HG03039 (cell line): ENCODE results near the gene HYAL2.
"Not testable (repeated sequence)": the region's sequence is repeated elsewhere in the genome, so short reads cannot be mapped to it uniquely, and the experiment has no call there.

Experiments
- ATAC-seq: cut with Tn5 transposase; IDR thresholded peaks from one replicate; pipeline ENCODE4 v1.9.1; 2021; ENCODE audit warnings: mild to moderate bottlenecking, moderate library complexity; ENCODE audit not compliant: unreplicated experiment

Gene HYAL2

DNA sequence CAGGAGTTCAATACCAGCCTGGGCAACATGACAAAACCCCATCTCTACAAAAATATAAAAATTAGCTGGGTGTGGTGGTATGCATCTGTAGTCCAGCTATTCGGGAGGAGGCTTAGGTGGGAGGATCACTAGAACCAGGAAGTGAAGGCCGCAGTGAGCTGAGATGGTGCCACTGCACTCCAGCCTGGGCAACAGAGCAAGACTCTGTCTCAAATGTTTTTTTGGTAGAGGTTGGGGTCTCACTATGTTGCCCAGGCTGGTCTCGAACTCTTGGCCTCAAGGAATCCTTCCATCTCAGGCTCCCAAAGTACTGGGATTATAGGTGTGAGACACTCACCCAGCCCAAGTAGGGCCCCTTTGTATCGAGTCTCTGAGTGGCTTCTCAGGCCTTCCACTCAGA lies 28.5 kb downstream of the HYAL2 start:
- ATAC-seq = no peak

- ATAC-seq = no peak
Measured at GRCh38 chr3:50293079-50293801, 29.3 kb downstream of the HYAL2 start.

DNA sequence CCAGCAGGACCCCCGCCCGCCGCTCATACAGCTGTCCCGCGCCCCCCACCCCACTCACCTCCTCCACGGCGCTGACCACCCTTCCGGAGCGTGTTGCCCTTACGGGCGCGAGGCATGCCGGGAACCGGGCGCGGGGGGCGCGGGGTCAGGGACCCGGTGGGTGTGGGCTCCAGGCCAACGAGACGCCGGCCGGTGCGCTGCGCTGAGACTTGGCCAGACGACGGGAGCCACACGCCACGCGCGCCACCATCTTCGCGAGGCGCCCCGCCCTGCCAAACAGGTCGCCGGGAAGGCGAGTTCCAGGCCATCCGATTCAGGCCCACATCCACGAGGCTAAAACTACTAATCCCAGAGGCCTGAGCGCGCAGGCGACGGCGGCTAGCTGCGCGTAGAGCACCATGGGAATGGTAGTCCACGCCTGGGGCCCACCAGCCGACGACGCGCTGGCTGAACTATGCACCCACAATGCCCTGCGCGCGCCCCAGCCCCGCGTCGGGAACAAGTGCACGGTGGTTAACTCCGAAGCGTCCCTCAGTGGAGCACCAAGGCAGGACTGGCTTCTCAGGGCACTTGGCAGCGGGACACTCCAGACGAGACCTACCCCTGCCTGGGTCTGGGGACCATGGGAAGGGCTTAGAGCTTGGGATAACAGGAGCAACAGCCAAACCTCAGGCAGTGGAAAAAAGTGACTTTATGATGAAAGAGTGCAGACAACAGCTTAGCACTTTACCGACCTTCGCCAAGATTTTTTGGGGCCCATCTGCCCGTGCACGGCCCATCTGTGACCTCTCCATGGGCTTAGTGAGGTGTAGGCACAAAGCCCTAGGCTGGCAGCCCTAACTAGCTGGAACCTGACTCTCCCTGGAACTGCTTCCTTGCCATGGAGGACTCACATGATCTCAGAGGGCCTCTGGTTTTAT lies 30.1 kb downstream of the HYAL2 start, which contains the start of gene IFRD2:
Gene IFRD2, minus strand, starts transcription at position 271 of the 920 bp plus-strand sequence. Its CDS starts 155 bp downstream, at position 116.
- ATAC-seq = peak; percentile 86

- no peak for ATAC-seq
Measured at GRCh38 chr3:50290161-50290641, 32.3 kb downstream of the HYAL2 start.

GRCh38 chr3:50289130-50289529 lies 33.4 kb downstream of the HYAL2 start:
- ATAC-seq = no peak

GRCh38 chr3:50288387-50289007 lies 34.0 kb downstream of the HYAL2 start:
- no peak for ATAC-seq

DNA sequence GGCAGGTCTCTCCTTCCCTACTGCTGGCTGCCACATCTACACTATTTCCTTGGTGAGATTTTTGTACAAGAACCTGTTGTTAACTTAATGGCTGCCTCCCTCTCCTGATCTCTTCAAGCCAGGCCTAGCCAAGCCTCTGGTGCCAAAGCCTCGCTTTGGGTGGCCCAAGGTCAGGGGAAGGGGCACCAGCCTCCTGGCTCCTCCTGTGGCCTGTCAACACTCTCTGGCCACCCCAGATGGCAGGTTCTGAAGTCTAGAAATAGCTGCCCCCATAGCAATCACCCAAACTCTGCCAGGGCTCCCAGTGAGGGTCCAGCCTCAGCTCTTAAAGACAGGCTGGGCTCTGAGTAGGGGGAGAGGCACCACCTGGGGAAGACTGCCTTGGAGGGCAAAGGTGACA lies 35.3 kb downstream of the HYAL2 start:
- no peak for ATAC-seq

- no peak for ATAC-seq
Measured at GRCh38 chr3:50286322-50287227, 36.0 kb downstream of the HYAL2 start.

DNA sequence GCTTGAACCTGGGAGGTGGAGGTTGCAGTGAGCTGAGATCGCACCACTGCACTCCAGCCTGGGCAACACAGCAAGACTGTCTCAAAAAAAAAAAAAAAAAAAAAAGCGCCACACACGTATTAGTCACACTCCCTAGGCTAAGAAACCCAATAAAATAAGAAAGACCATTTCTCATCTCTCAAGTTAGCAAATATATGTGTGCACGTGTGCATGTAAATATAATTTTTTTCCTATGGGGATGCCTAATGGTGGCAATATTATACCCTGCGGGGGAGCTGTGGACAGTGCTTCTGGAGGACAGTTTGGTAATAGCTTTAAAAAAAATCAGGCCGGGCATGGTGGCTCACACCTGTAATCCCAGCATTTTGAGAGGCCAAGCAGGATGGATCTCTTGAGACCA lies 38.4 kb downstream of the HYAL2 start:
- ATAC-seq = not testable (repeated sequence)

DNA sequence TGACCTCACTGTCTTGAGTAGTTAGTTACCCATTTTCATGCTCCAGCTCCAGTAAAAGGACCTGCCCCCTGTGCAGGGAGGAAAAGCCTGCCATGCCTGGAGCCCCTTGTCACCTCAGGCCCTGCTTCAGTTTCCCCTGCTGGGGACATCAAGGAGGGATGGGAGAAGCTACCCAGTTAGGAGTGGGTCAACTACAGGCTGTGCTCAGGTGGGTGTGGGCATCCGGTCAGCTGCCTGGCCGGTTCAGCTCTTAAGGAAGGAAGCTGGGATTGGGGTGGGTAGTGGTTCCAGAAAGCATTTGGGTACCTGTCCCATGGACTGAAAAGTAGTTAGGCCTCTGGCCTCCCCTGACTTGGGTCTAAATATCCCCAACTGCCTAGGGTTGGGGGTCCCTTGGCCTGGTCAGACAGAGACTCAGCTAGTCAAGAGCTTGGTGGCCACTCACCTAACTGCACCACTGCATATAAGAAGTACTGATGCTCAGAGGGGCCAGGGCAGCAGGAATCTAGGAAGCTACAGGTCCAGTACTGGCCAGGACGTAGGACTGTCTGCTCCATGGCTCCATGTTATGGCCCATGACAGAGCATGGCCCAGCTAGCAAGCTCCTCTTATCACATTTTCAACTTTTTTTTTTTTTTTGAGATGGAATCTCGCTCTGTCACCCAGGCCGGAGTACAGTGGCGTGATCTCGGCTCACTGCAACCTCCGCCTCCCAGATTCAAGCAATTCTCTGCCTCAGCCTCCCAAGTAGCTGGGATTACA lies 43.1 kb downstream of the HYAL2 start:
- ATAC-seq = no peak

DNA sequence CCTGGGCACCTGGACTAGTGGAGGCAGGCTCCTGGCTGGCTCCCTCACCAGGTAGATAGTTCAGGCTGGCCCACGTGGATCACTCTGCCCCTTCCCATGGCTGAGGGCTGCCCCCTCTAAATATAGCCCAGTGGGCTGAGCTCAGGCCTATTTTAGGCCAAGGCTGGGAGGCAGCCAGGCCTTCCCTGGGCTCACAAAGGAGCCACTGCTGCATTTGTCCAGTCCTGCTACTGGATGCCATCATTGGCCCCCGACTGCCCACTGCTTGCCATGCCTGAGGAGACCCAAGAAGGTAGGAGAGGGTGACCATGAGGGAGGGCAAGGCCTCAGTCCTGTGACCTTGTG lies 43.7 kb downstream of the HYAL2 start, which contains the start of gene LSMEM2:
Gene LSMEM2, plus strand, starts transcription at position 208 of the 345 bp plus-strand sequence. Its CDS starts 27 bp downstream, at position 235.
- ATAC-seq = no peak

DNA sequence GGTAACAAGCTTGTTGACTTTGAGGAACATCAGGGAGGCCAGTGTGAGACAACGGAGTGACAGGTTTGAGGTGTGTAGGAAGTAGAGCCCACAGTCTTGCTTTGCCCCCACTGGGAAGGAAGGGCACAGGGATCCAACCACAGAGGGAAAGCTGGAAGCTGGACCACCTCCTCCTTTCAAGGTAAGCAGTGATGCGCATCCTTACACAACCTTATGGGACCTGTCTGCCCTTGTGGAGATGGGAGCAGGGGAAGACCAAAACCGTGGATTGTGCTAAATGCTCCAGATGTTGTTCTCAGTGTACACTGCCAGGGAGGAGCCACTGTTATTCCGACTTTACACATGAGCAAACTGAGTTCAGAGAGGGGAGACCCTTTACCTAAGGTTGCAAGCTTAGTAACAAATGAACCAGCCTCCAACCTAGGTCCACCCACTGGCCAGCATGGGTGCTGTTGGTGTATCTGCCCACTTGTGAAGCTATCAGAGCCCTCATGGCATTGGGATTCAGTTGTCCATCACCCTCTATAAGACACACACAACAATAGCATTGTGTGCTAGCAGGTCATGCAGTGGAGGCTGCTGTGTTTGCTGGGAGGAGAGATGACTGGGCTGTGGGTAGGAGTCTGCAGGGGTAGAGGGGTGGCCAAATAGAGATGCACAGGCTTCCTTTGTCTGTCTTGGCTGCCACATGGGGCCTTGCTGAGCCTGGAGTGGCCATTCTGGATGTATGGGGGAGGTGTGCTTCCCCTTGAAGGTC lies 44.2 kb downstream of the HYAL2 start:
- no peak for ATAC-seq

- ATAC-seq = no peak
Measured at GRCh38 chr3:50276762-50277101, 45.8 kb downstream of the HYAL2 start.

DNA sequence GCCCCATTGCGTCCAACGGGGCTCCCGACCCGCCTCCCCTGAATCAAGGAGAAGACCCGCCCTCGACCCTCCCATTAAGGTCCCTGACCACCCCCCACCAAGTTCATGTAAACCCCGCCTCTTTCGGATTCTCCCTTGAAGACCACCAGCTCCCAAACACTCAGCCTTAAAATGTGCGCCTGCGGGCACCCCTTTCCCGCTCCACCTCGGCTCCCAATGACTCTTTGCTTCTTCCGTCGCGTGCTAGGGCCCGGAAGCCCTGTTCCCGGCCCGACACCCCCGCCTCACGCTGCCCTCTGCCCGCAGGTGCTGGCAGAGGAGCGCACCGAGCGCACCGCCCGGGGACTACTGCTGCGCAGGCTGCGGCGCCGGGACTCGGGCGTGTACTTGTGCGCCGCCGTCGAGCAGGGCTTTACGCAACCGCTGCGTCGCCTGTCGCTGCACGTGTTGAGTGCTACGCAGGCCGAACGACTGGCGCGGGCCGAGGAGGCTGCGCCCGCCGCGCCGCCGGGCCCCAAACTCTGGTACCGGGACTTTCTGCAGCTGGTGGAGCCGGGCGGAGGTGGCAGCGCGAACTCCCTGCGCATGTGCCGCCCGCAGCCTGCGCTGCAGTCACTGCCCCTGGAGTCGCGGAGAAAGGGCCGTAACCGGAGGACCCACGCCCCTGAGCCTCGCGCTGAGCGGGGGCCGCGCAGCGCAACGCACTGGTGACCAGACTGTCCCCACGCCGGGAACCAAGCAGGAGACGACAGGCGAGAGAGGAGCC lies 46.4 kb downstream of the HYAL2 start:
- ATAC-seq = no peak

GRCh38 chr3:50275141-50275995 lies 47.2 kb downstream of the HYAL2 start:
- no peak for ATAC-seq

- ATAC-seq = no peak
Measured at GRCh38 chr3:50274371-50275104, 48.0 kb downstream of the HYAL2 start.

DNA sequence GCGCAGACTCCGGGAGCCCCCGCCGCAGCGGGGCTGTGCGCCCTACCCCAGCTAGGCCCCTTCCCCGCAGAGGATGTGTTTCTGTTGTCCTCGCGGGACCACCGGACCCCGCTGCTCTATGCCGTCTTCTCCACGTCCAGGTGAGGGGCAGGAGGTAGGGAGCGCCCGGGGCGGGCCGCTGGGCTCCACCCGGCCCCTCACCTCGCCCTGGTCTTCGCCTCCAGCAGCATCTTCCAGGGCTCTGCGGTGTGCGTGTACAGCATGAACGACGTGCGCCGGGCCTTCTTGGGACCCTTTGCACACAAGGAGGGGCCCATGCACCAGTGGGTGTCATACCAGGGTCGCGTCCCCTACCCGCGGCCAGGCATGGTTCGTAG lies 48.9 kb downstream of the HYAL2 start:
- ATAC-seq = no peak
